Heart left ventricle (tissue), 16 donors: ENCODE data around the gene SCGB3A2. TPM values are rescaled to one million over a fixed set of nuclear protein-coding genes. Genes with fewer than 3 reads are reported as not detected.

ENCODE experiments used
- ATAC-seq, 4 donors: fragments of 200-7000 bp; cut with Tn5 transposase; one replicate each; pipeline ENCODE4 v1.9.1; 2020 to 2022; ENCODE audit warnings: moderate library complexity in 4 of 4, mild to moderate bottlenecking in 3 of 4, moderate number of reproducible peaks in 1 of 4
- DNase-seq, 5 donors: peaks; one replicate each; pipeline ENCODE4 v3.0.0-alpha.2; 2020
- H3K27ac ChIP-seq, 12 donors: fragments of 200-600 bp; sonication (generic) in 4 of 12; one replicate each; pipeline versions ENCODE4 v1.5.0 to v1.8.0; 2016 to 2022; ENCODE audit warnings: mild to moderate bottlenecking in 2 of 12
- H3K27me3 ChIP-seq, 9 donors: fragments of 200-600 bp; sonication (generic) in 2 of 9; one replicate each; pipeline versions ENCODE4 v1.5.1 to v1.8.0; 2016 to 2022; ENCODE audit warnings: mild to moderate bottlenecking in 3 of 9
- H3K36me3 ChIP-seq, 9 donors: fragments of 200-600 bp; sonication (generic) in 2 of 9; one replicate each; pipeline versions ENCODE4 v1.5.0 to v1.8.0; 2018 to 2022; ENCODE audit warnings: mild to moderate bottlenecking in 2 of 9
- H3K4me1 ChIP-seq, 12 donors: fragments of 200-600 bp; sonication (generic) in 4 of 12; one replicate each; pipeline versions ENCODE4 v1.5.0 to v1.8.0; 2016 to 2022; ENCODE audit warnings: mild to moderate bottlenecking in 3 of 12
- H3K4me3 ChIP-seq, 12 donors: fragments of 200-600 bp; sonication (generic) in 4 of 12; one replicate each; pipeline versions ENCODE4 v1.5.0 to v1.8.0; 2017 to 2022; ENCODE audit warnings: mild to moderate bottlenecking in 9 of 12, moderate library complexity in 4 of 12
- H3K9me3 ChIP-seq, 12 donors: fragments of 200-600 bp; sonication (generic) in 4 of 12; one replicate each; pipeline versions ENCODE4 v1.5.0 to v1.8.0; 2016 to 2022; ENCODE audit warnings: mild to moderate bottlenecking in 1 of 12
- CTCF ChIP-seq, 12 donors: fragments of 200-600 bp; sonication (generic) in 4 of 12; IDR thresholded peaks; one replicate each; pipeline versions ENCODE4 v1.5.0 to v1.8.0; 2018 to 2022; ENCODE audit warnings: antibody characterized with exemption in 12 of 12, mild to moderate bottlenecking in 5 of 12
- POLR2A ChIP-seq, 2 donors: fragments of 450-650 bp; IDR thresholded peaks; one replicate each; pipeline ENCODE4 v1.6.1; 2017; ENCODE audit warnings: antibody characterized with exemption in 2 of 2, mild to moderate bottlenecking in 2 of 2, moderate library complexity in 2 of 2
- WGBS, 4 donors: extraction: QIAGEN DNeasy Blood & Tissue Kit in 2 of 4; methylation state at CpG; one replicate each; pipeline versions ENCODE4 v1.1.5 to v1.1.7; 2013 to 2018; 5-methylcytosine and 5-hydroxymethylcytosine counted together
- intact Hi-C, 10 donors: fragments of 100-400 bp; cut with DNase I; formaldehyde crosslinking; loops; one replicate each; pipeline versions ENCODE4 v1.11.1 to v1.14.2; 2022
- long read RNA-seq, 3 donors: library from polyadenylated mRNA; unstranded; transcript quantifications; one replicate each; pipeline ENCODE4 v2.0.0, GENCODE V29; 2020 to 2021
- polyA plus RNA-seq, 2 donors: library from polyadenylated mRNA; stranded (reverse); fragments of 200-250 nt; gene quantifications; one replicate each; pipeline ENCODE4 v1.2.3, GENCODE V29; 2013
- total RNA-seq, 9 donors: library from RNA; depleted of rRNA in 2 of 9; stranded (reverse); fragments of >200 nt in 2 of 9; fragmentation: NEBNext Ultra II Directional in 3 of 9; extraction: Animal tissue kit (Norgen Biotek cat#: 25700) in 3 of 9; gene quantifications; one replicate each; pipeline versions ENCODE4 v1.1.0 to v1.2.4, GENCODE V29; 2016 to 2023
- donor health status: ischemic (EF 13 %, LVEDD 7.1; RV severe dilation, severe dysfunction).
- donor health status: healthy with polysubstance abuse.
- donor health status: DM: no; HTN: yes; CAD: no.
- donor health status: DM: no; HTN: no; CAD: no.
- donor health status: ischemic (EF 25% LVEDD 6.9; RV normal size, moderate dysfunction).
- donor health status: ischemic (EF 25% LVEDD 5.7; RV mildly dilated, moderate dysfunction).
- donor health status: healthy.
- donor health status: DM: yes; HTN: yes; CAD: no.
- donor health status: ischemic (EF 35%, LVEDD 5.7; RV mildly dilated, moderate dysfunction).
- donor health status: nonischemic (EF 11% LVEDD 7.7; RV severe dilation, severe dysfunction).
- donor health status: DM: yes; HTN: yes; CAD: no.
- donor health status: PGD.
- donor health status: ischemic (EF 29% LVEDD 5.4; RV normal size, mild dysfunction).
- donor health status: nonischemic (EF 23%, LVEDD 6.1; RV moderate dilation, normal function).

Gene SCGB3A2, protein sequence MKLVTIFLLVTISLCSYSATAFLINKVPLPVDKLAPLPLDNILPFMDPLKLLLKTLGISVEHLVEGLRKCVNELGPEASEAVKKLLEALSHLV
- total RNA-seq (not detected), polyA plus RNA-seq (under 1 TPM in 1 of 2 donors, not detected in 1; 0.30 TPM)
- long read RNA-seq, donor 1: 0 reads
- long read RNA-seq, donor 2: 0 reads
- long read RNA-seq, donor 3: 0 reads

DNA sequence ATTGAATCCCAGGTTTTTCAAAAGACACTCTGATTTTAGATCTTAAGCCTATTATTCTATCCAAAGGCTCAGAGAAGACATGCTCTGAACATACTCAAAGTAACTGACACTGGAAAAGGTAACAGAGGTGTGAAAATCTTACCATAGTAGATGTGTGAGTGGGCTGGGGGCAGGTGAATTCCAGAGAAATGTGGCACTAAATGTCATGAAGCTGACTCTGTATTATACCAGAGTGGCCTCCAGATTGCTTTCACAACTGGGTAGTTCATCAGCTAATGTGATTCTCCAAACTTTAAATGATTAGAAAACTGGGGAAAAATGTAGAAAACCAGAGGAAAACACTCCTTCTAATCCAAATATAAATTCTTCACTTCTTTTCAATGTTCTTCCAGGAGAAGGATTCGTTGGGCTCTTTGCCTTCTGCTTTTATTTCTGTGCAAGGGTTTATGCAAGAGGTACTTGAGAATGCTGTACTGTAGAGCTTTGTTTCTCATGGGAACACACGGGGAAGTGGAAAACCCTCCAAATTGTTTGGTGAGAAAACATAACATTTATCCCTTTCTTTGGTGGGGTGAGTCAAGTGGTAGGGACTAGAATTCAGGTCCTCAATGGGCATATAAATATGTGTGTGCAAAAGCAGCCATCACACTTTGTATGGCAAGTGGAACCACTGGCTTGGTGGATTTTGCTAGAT is at the start of gene SCGB3A2:
Gene SCGB3A2 (plus strand): TSS at position 646 of the 694 bp plus-strand sequence. CDS start 93 bp downstream, outside the sequence.
- no peak for ATAC-seq
- no peaks in the 10 kb centered on the region for H3K36me3 ChIP-seq
- intact Hi-C loops: no loop called here
- 52 to 63% (median 58%) methylated on average over 2 of the region's 2 CpGs for WGBS, 4 donors
- H3K4me1 ChIP-seq: peaks cover 0 to 9% (median 0%) of the 10 kb centered on the region in 12 donors
- H3K27ac ChIP-seq: no peak within 1 kb of the TSS
- H3K4me3 ChIP-seq: no peak within 1 kb of the TSS
- DNase-seq: no peak
- no peaks in the 10 kb centered on the region for H3K27me3 ChIP-seq
- H3K9me3 ChIP-seq: no peaks in the 10 kb centered on the region
- no peak for TF ChIP-seq POLR2A (IDR thresholded peaks at IDR 0.05)
- TF ChIP-seq CTCF (IDR thresholded peaks at IDR 0.05): no peak

GRCh38 chr5:147830035-147830434 is 48.5 kb upstream of the SCGB3A2 start:
- DNase-seq (no peak), ATAC-seq (no peak)
- TF ChIP-seq POLR2A (IDR thresholded peaks at IDR 0.05) (no peak), CTCF (IDR thresholded peaks at IDR 0.05) (no peak)
- Histone ChIP-seq H3K27ac (no peak overlapping the region), H3K27me3 (peaks cover 0 to 4% (median 0%) of the 10 kb centered on the region in 9 donors), H3K36me3 (no peaks in the 10 kb centered on the region), H3K4me1 (no peaks in the 10 kb centered on the region), H3K4me3 (no peak overlapping the region), H3K9me3 (no peaks in the 10 kb centered on the region)
- intact Hi-C loops: no loop called here

DNA sequence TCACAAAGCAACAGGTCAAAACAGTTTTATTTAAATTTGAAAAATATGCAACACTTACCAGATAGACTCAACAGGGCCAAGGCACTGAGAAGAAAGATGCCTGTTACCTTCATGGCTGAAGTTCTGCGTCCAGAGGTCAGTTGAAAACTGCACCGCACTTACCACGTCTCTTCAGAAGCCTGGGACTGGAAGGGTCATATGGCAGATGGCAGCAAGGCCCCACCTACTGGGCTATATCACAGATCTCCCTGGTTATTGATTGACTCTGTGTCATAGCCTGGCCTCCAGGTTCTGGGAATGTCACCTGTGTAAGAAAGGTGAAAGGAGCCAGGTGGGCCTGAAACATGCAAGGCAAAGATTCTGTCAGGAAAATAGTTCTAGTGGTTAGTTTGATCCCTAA is 47.0 kb upstream of the SCGB3A2 start, which contains the start of gene SPINK1:
Gene SPINK1 (minus strand): TSS at position 207 of the 400 bp plus-strand sequence. CDS start 94 bp downstream, at position 113.
- 89 to 97% (median 92%) methylated on average over 3 of the region's 3 CpGs for WGBS, 4 donors
- TF ChIP-seq POLR2A (IDR thresholded peaks at IDR 0.05) (no peak), CTCF (IDR thresholded peaks at IDR 0.05) (no peak)
- no peak for ATAC-seq
- intact Hi-C loops: no loop called here
- Histone ChIP-seq H3K4me3 (no peak within 1 kb of the TSS), H3K4me1 (no peaks in the 10 kb centered on the region), H3K27me3 (peaks cover 0 to 4% (median 0%) of the 10 kb centered on the region in 9 donors), H3K9me3 (no peaks in the 10 kb centered on the region), H3K27ac (no peak within 1 kb of the TSS), H3K36me3 (no peaks in the 10 kb centered on the region)
- DNase-seq: no peak

- WGBS, 4 donors: 81 to 100% (median 92%) methylated on average over 1 of the region's 1 CpG
- no peak for TF ChIP-seq CTCF (IDR thresholded peaks at IDR 0.05)
- TF ChIP-seq POLR2A (IDR thresholded peaks at IDR 0.05): no peak
Observed at GRCh38 chr5:147832541-147832940, 46.0 kb upstream of the SCGB3A2 start.

More at GRCh38 chr5:147832541-147832940, 46.0 kb upstream of the SCGB3A2 start:
- H3K4me1 ChIP-seq: no peaks in the 10 kb centered on the region
- H3K27me3 ChIP-seq: peaks cover 0 to 3% (median 0%) of the 10 kb centered on the region in 9 donors
- H3K9me3 ChIP-seq: no peaks in the 10 kb centered on the region
- no peaks in the 10 kb centered on the region for H3K36me3 ChIP-seq
- intact Hi-C loops: no loop called here
- ATAC-seq (no peak), DNase-seq (no peak)
- no peak overlapping the region for H3K4me3 ChIP-seq
- no peak overlapping the region for H3K27ac ChIP-seq
